Measurements from ENCODE around the gene TIMM29. TPM values are rescaled to one million over a fixed set of nuclear protein-coding genes. Genes with fewer than 3 reads are reported as not detected.
A peak's percentile ranks its signal among the peaks of the same experiment; 100 is the strongest.

The TIMM29 gene
- total and polyA plus RNA-seq, 9 of the 15 experiments (the other 6 are each of a cell fraction or from before 2014, with no cell fraction given): 2.4 to 29.4 (median 16.3) TPM

GRCh38 chr19:10908380-10908960 lies 20.1 kb upstream of the TIMM29 start (continued):
- TF ChIP-seq POLR2G (IDR thresholded peaks at IDR 0.05; ENCODE audit: low read depth, low read length) (no peak), ZKSCAN3 (CRISPR knock-in tag; IDR thresholded peaks at IDR 0.05) (no peak), SUPT5H (IDR thresholded peaks at IDR 0.05) (no peak), IFI16 (CRISPR knock-in tag; IDR thresholded peaks at IDR 0.05) (no peak), ZBTB40 (IDR thresholded peaks at IDR 0.05) (no peak), ZBTB40 (CRISPR knock-in tag; IDR thresholded peaks at IDR 0.05) (no peak), CCNT2 (IDR thresholded peaks at IDR 0.05; ENCODE audit: borderline replicate concordance, extremely low read depth, insufficient read length, low read depth, low read length) (no peak), PPARD (CRISPR knock-in tag; IDR thresholded peaks at IDR 0.05) (no peak), HDAC2 (IDR thresholded peaks at IDR 0.05) (peak; percentile 81), SIX5 (IDR thresholded peaks at IDR 0.05; ENCODE audit: borderline replicate concordance in 1 of 2, insufficient read depth in 1 of 2, low read depth in 1 of 2, low read length in 2 of 2) (no peak), MBD2 (IDR thresholded peaks at IDR 0.05; ENCODE audit: borderline replicate concordance, low read depth) (no peak), ZNF239 (CRISPR knock-in tag; IDR thresholded peaks at IDR 0.05) (no peak), USF1 (CRISPR knock-in tag; IDR thresholded peaks at IDR 0.05) (0 out of 2 replicates have a peak, but pooled peaks have one; percentile 2), ZFP1 (CRISPR knock-in tag; IDR thresholded peaks at IDR 0.05) (no peak), ZNF121 (CRISPR knock-in tag; conservative IDR thresholded peaks at IDR 0.05) (0 out of 2 replicates have a peak, but pooled peaks have one; percentile 7), ZBTB43 (CRISPR knock-in tag; IDR thresholded peaks at IDR 0.05) (no peak), SMARCA5 (IDR thresholded peaks at IDR 0.05) (peak; percentile 93), SRSF3 (IDR thresholded peaks at IDR 0.05; ENCODE audit: insufficient read depth, low read length) (no peak), ZNF696 (CRISPR knock-in tag; conservative IDR thresholded peaks at IDR 0.05) (no peak), ZZZ3 (IDR thresholded peaks at IDR 0.05) (no peak)

Data from K562 (cell line).